ENCODE results near the gene SMYD3. TPM values are rescaled to one million over a fixed set of nuclear protein-coding genes. Genes with fewer than 3 reads are reported as not detected.

Gene SMYD3
- total RNA-seq, 3 donors from 2014 or later (not counting 1 experiment from before 2014, with no cell fraction given), result 43.6 to 48.0 (median 46.1) TPM

DNA sequence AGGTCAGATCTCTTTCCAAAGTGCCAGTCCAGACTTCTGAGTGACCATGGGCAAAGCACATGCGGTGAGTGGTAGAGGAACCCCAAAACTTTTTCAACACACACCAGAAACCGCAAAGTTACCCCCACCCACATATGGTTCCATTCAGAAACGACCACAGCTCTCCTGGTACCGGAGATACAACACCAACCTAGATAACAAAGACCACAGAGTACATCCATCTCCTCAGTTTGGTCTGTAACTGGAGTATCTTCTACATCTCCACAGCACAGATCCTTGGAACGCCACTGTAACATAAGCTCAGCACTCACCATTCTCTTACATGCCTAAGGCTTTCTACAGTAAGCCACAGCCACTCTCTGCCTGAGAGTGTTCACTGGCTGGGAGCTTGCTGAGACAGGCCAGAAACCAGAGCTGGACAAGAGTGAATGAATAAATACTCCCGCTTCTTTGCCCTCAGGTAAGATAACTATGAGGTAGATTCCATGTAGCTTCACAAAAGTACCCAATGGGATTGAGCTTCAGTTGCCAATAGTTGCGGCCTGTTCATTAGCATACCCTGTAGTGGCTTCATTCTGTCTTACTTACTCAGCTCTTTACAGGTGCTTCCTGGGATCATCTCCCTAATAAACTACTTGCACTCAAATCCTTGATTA lies 81.8 kb downstream of the SMYD3 start:
- ATAC-seq (no peak), DNase-seq (no peak)
- Histone ChIP-seq H3K27me3 (ENCODE audit: control insufficient read depth, insufficient read depth, low read length) (no peaks in the 10 kb centered on the region), H3K4me3 (ENCODE audit: low read length) (no peak overlapping the region), H3K27ac (ENCODE audit: low read length) (no peak overlapping the region), H3K9me3 (ENCODE audit: control insufficient read depth, insufficient read depth, low read length) (no peaks in the 10 kb centered on the region), H3K4me1 (ENCODE audit: control insufficient read depth, insufficient read depth, low read length) (no peaks in the 10 kb centered on the region), H3K36me3 (ENCODE audit: control insufficient read depth, insufficient read depth, low read length) (no peaks in the 10 kb centered on the region)
- Mint-ChIP-seq H3K27me3 (ENCODE audit: low read depth in 2 of 2) (no peaks in the 10 kb centered on the region), H3K27ac (no peak overlapping the region), H3K36me3 (no peaks in the 10 kb centered on the region), H3K4me3 (no peak overlapping the region), H3K4me1 (peaks cover 27 to 36% of the 10 kb centered on the region in 2 donors), H3K9me3 (no peaks in the 10 kb centered on the region)
- 90% methylated on average over 7 of the region's 7 CpGs for WGBS (ENCODE audit: insufficient coverage)
- intact Hi-C loops (cut with micrococcal nuclease), result no loop called here
- TF ChIP-seq, protein P1, sequence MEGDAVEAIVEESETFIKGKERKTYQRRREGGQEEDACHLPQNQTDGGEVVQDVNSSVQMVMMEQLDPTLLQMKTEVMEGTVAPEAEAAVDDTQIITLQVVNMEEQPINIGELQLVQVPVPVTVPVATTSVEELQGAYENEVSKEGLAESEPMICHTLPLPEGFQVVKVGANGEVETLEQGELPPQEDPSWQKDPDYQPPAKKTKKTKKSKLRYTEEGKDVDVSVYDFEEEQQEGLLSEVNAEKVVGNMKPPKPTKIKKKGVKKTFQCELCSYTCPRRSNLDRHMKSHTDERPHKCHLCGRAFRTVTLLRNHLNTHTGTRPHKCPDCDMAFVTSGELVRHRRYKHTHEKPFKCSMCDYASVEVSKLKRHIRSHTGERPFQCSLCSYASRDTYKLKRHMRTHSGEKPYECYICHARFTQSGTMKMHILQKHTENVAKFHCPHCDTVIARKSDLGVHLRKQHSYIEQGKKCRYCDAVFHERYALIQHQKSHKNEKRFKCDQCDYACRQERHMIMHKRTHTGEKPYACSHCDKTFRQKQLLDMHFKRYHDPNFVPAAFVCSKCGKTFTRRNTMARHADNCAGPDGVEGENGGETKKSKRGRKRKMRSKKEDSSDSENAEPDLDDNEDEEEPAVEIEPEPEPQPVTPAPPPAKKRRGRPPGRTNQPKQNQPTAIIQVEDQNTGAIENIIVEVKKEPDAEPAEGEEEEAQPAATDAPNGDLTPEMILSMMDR (IDR thresholded peaks at IDR 0.05), result no peak

DNA sequence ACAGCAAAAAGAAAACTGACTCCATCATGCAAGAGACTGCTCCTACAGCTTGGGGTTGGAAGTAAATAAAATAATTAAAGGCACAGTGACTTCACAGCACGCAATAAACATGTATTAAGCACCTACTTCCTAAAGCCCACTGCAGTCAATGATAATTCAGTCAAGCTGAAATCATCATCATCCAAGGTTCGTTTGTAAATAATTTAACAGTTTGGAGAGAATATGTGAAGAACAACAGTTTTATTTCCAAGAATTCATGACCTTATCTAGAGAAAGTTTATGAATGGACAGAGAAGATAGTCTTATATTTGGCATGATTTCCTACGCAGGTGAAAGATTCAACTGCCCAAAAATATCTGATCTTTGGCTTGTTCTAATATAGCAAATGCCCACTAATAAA lies 86.8 kb downstream of the SMYD3 start:
- ATAC-seq, result no peak
- TF ChIP-seq, protein P1 (IDR thresholded peaks at IDR 0.05), result no peak
- H3K9me3 Mint-ChIP-seq, result no peaks in the 10 kb centered on the region
- no peaks in the 10 kb centered on the region for H3K27me3 ChIP-seq (ENCODE audit: control insufficient read depth, insufficient read depth, low read length)
- peaks cover 34 to 35% of the 10 kb centered on the region in 2 donors for H3K4me1 Mint-ChIP-seq
- no peaks in the 10 kb centered on the region for H3K27me3 Mint-ChIP-seq (ENCODE audit: low read depth in 2 of 2)
- no peak overlapping the region for H3K4me3 Mint-ChIP-seq
- intact Hi-C loops (cut with micrococcal nuclease), result no loop called here
- H3K4me1 ChIP-seq (ENCODE audit: control insufficient read depth, insufficient read depth, low read length), result no peaks in the 10 kb centered on the region
- no peaks in the 10 kb centered on the region for H3K36me3 Mint-ChIP-seq
- H3K27ac ChIP-seq (ENCODE audit: low read length), result no peak overlapping the region
- H3K9me3 ChIP-seq (ENCODE audit: control insufficient read depth, insufficient read depth, low read length), result no peaks in the 10 kb centered on the region
- H3K36me3 ChIP-seq (ENCODE audit: control insufficient read depth, insufficient read depth, low read length), result no peaks in the 10 kb centered on the region
- no peak overlapping the region for H3K27ac Mint-ChIP-seq
- H3K4me3 ChIP-seq (ENCODE audit: low read length), result no peak overlapping the region
- WGBS (ENCODE audit: insufficient coverage), result no CpG with 5 or more reads among the region's 3 CpGs
- no peak for DNase-seq

DNA sequence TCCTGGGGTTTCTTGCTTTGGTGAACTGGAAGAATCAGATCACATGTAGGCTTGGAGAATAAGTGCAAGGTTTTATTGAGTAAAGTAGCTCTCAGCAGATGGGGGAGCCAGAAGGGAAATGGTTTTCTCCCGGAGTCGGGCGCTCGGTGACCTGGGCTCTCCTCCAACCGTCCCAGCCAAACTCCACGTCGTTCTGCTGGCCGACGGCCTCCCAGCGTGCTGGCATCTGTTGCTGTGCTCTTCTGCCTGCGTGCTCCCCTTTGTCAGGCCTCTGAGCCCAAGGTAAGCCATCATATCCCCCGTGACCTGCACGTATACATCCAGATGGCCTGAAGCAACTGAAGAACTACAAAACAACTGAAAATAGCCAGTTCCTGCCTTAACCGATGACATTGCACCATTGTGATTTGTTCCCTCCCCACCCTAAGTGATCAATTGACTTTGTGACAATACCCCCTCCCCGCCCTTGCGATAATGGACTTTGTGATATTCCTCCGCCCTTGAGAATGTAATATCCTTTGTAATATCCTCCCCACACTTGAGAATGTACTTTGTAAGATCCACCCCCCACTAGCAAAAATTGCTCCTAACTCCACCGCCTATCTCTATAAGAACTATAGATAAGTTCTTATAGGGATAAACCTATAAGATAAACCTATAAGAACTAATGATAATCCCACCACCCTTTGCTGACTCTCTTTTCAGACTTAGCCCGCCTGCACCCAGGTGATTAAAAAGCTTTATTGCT lies 88.3 kb downstream of the SMYD3 start:
- Histone ChIP-seq H3K9me3 (ENCODE audit: control insufficient read depth, insufficient read depth, low read length) (no peaks in the 10 kb centered on the region), H3K36me3 (ENCODE audit: control insufficient read depth, insufficient read depth, low read length) (no peaks in the 10 kb centered on the region), H3K4me1 (ENCODE audit: control insufficient read depth, insufficient read depth, low read length) (no peaks in the 10 kb centered on the region), H3K27ac (ENCODE audit: low read length) (no peak overlapping the region), H3K27me3 (ENCODE audit: control insufficient read depth, insufficient read depth, low read length) (no peaks in the 10 kb centered on the region), H3K4me3 (ENCODE audit: low read length) (no peak overlapping the region)
- DNase-seq, result no peak
- 98% methylated on average over 18 of the region's 19 CpGs for WGBS (ENCODE audit: insufficient coverage)
- ATAC-seq, result no peak
- Mint-ChIP-seq H3K36me3 (no peaks in the 10 kb centered on the region), H3K27ac (no peak overlapping the region), H3K27me3 (ENCODE audit: low read depth in 2 of 2) (no peaks in the 10 kb centered on the region), H3K9me3 (no peaks in the 10 kb centered on the region), H3K4me3 (no peak overlapping the region), H3K4me1 (peaks cover 31 to 35% of the 10 kb centered on the region in 2 donors)
- intact Hi-C loops (cut with micrococcal nuclease), result no loop called here
- TF ChIP-seq, protein P1 (IDR thresholded peaks at IDR 0.05), result no peak

Data from natural killer cell (primary cell).